Measurements from ENCODE around the gene ATP11A.

DNA sequence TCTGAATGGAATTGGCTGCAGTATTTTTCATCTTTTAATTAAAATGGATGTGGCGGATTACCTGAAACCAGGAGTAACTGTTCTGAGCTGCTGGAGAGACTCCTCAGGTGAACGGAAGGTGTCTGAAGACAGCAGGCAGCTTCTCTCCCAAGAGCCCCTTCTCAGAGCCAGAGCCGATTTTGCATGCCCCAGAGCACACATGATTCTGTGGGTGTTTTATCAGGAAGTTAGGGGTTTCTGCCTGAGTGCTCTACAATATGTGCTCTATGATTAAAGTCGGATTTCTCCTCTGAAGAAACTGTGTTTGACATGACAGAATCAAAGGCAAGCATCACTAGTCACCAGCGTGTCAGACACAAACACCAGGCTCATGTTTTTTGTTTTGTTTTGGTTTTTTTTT lies 218.5 kb downstream of the ATP11A start:
- no peak for TF ChIP-seq EZH2phosphoT487 (IDR thresholded peaks at IDR 0.05; ENCODE audit: insufficient read depth, low read depth)
- no peak for TF ChIP-seq EZH2 (IDR thresholded peaks at IDR 0.05; ENCODE audit: insufficient read depth, poor library complexity, severe bottlenecking)
